ENCODE data around the gene ATG9B. TPM values are rescaled to one million over a fixed set of nuclear protein-coding genes. Genes with fewer than 3 reads are reported as not detected.

The ATG9B gene
- total RNA-seq, 1 donor from 2014 or later: 0.17 TPM

- no peak for DNase-seq
- peak overlapping the region; percentile 16 for H3K4me3 ChIP-seq
- H3K9me3 ChIP-seq: no peaks in the 10 kb centered on the region
- intact Hi-C loops (cut with DNase I): no loop called here
- ATAC-seq: no peak
- H3K4me1 ChIP-seq: peaks cover 30% of the 10 kb centered on the region
- H3K27me3 ChIP-seq: no peaks in the 10 kb centered on the region
- no peaks in the 10 kb centered on the region for H3K36me3 ChIP-seq
- H3K27ac ChIP-seq: no peak overlapping the region
- TF ChIP-seq CTCF (IDR thresholded peaks at IDR 0.05): no peak
These were observed 27.2 kb downstream of the ATG9B start for GRCh38 chr7:150997075-150997511.

GRCh38 chr7:150996376-150997074, 27.8 kb downstream of the ATG9B start:
- H3K27me3 ChIP-seq: no peaks in the 10 kb centered on the region
- no peaks in the 10 kb centered on the region for H3K36me3 ChIP-seq
- H3K4me1 ChIP-seq: peaks cover 32% of the 10 kb centered on the region
- no peaks in the 10 kb centered on the region for H3K9me3 ChIP-seq
- DNase-seq: no peak
- no peak for ATAC-seq
- TF ChIP-seq CTCF (IDR thresholded peaks at IDR 0.05): no peak
- intact Hi-C loops (cut with DNase I): no loop called here
- no peak overlapping the region for H3K27ac ChIP-seq
- peak overlapping the region; percentile 16 for H3K4me3 ChIP-seq

GRCh38 chr7:150994838-150995510, 29.3 kb downstream of the ATG9B start:
- DNase-seq: no peak
- intact Hi-C loops (cut with DNase I): no loop called here
- Histone ChIP-seq H3K27me3 (no peaks in the 10 kb centered on the region), H3K9me3 (no peaks in the 10 kb centered on the region), H3K4me1 (peaks cover 37% of the 10 kb centered on the region), H3K36me3 (no peaks in the 10 kb centered on the region), H3K4me3 (peak overlapping the region; percentile 51), H3K27ac (peak overlapping the region; percentile 58)
- ATAC-seq: no peak
- TF ChIP-seq CTCF (IDR thresholded peaks at IDR 0.05): no peak

GRCh38 chr7:150994141-150994837, 30.0 kb downstream of the ATG9B start:
- no peaks in the 10 kb centered on the region for H3K27me3 ChIP-seq
- peak overlapping the region; percentile 51 for H3K4me3 ChIP-seq
- H3K27ac ChIP-seq: peak overlapping the region; percentile 58
- H3K4me1 ChIP-seq: peaks cover 39% of the 10 kb centered on the region
- H3K9me3 ChIP-seq: no peaks in the 10 kb centered on the region
- DNase-seq: no peak
- no peak for TF ChIP-seq CTCF (IDR thresholded peaks at IDR 0.05)
- intact Hi-C loops (cut with DNase I): no loop called here
- H3K36me3 ChIP-seq: no peaks in the 10 kb centered on the region
- ATAC-seq: peak; percentile 72

- peak overlapping the region; percentile 51 for H3K4me3 ChIP-seq
- no peak for TF ChIP-seq CTCF (IDR thresholded peaks at IDR 0.05)
- H3K36me3 ChIP-seq: no peaks in the 10 kb centered on the region
- DNase-seq (no peak), ATAC-seq (peak; percentile 33)
- peak overlapping the region; percentile 58 for H3K27ac ChIP-seq
- no peaks in the 10 kb centered on the region for H3K9me3 ChIP-seq
- no peaks in the 10 kb centered on the region for H3K27me3 ChIP-seq
- intact Hi-C loops (cut with DNase I): no loop called here
- peaks cover 40% of the 10 kb centered on the region for H3K4me1 ChIP-seq
These were observed 30.8 kb downstream of the ATG9B start for GRCh38 chr7:150993511-150993910.
